Stomach smooth muscle (tissue), 2 donors: ENCODE measurements around the gene FAM149A.

Experiments used
- H3K27ac ChIP-seq: one replicate; pipeline ENCODE4 v1.7.0; 2013; ENCODE audit warnings: mild to moderate bottlenecking, low read length, inconsistent platforms
- H3K27me3 ChIP-seq, 2 donors: one replicate each; pipeline ENCODE4 v1.7.0; 2013; ENCODE audit warnings: low read length in 2 of 2; ENCODE audit not compliant: insufficient read depth in 2 of 2, control insufficient read depth in 1 of 2
- H3K36me3 ChIP-seq, 2 donors: one replicate each; pipeline ENCODE4 v1.7.0; 2013; ENCODE audit warnings: low read length in 2 of 2; ENCODE audit not compliant: control insufficient read depth in 2 of 2, insufficient read depth in 2 of 2
- H3K4me1 ChIP-seq: one replicate; pipeline ENCODE4 v1.7.0; 2013; ENCODE audit warnings: low read length; ENCODE audit not compliant: control insufficient read depth, insufficient read depth
- H3K4me3 ChIP-seq, 2 donors: one replicate each; pipeline ENCODE4 v1.7.0; 2013; ENCODE audit warnings: low read length in 2 of 2
- H3K9ac ChIP-seq, 2 donors: one replicate each; pipeline ENCODE4 v1.7.0; 2013; ENCODE audit warnings: low read length in 2 of 2, mild to moderate bottlenecking in 1 of 2
- H3K9me3 ChIP-seq, 2 donors: one replicate each; pipeline ENCODE4 v1.7.0; 2013; ENCODE audit warnings: low read length in 2 of 2; ENCODE audit not compliant: control insufficient read depth in 2 of 2
- donor health status: healthy.
- donor health status: Pancreatic carcinoma.

The FAM149A gene

DNA sequence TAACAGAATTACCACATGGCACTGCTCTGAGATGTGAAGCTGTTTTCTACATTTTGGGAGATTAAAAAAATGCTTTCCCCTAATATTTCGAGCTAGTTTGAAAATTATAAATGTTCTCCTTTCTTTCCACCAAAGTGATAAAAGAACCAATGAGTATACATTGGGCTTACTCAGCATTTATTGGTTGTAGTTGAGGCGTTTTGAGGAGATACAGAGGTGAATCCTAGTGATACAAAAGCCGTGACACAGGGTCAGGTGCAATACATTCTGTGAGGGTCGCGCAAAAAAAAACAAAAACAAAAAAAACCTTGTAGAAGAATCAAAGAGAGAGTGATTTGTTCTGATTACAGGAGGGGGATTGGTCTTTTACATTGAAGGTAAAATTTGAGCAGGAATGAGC, 54.5 kb downstream of the FAM149A start:
- Histone ChIP-seq H3K9me3 (no peaks in the 10 kb centered on the region), H3K27me3 (no peaks in the 10 kb centered on the region), H3K27ac (no peak overlapping the region), H3K9ac (no peak overlapping the region), H3K4me3 (no peak overlapping the region), H3K4me1 (no peaks in the 10 kb centered on the region), H3K36me3 (peaks cover 26 to 27% of the 10 kb centered on the region in 2 donors)

DNA sequence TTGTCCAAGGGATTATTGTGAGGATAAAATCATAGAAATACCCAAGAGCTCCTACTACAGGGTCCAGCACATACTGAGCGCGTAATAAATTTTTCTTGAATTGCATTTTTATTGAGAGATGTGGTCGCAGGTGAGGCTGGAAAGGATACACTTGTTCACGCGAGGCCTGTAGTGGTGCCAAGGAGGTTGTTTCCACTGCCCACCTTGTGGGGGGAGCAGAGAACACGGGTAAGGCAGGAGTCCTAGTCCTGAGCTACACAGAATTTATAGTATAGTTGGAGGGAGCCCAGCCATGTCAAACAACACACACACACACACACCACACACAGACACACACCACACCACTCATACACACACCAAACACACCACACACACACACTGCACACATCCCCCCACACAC, 55.1 kb downstream of the FAM149A start:
- Histone ChIP-seq H3K27ac (no peak overlapping the region), H3K4me1 (no peaks in the 10 kb centered on the region), H3K9me3 (no peaks in the 10 kb centered on the region), H3K4me3 (no peak overlapping the region), H3K36me3 (peaks cover 25 to 26% of the 10 kb centered on the region in 2 donors), H3K27me3 (no peaks in the 10 kb centered on the region), H3K9ac (no peak overlapping the region)

DNA sequence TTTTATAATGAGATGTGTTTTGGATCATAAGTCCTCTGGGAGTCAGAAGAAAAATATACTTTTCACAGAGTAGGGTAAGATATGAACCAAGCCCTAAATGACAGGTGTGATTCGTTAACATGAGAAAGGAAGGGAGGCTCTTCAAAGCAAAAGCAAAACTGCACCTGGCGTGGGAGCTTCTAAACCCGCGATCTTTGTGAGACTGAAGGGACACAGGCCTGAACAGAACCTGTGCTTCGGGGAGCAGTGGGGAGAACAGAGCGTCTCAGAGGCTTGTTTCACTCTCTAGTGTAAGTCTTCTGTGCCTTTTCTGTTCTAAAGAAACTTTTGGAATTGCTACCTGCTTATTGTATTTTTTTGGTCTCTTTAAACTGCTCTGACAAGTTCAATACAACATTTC, 56.6 kb downstream of the FAM149A start:
- H3K4me3 ChIP-seq, result no peak overlapping the region
- no peaks in the 10 kb centered on the region for H3K27me3 ChIP-seq
- no peak overlapping the region for H3K9ac ChIP-seq
- peaks cover 29 to 33% of the 10 kb centered on the region in 2 donors for H3K36me3 ChIP-seq
- H3K9me3 ChIP-seq, result no peaks in the 10 kb centered on the region
- no peaks in the 10 kb centered on the region for H3K4me1 ChIP-seq
- no peak overlapping the region for H3K27ac ChIP-seq

DNA sequence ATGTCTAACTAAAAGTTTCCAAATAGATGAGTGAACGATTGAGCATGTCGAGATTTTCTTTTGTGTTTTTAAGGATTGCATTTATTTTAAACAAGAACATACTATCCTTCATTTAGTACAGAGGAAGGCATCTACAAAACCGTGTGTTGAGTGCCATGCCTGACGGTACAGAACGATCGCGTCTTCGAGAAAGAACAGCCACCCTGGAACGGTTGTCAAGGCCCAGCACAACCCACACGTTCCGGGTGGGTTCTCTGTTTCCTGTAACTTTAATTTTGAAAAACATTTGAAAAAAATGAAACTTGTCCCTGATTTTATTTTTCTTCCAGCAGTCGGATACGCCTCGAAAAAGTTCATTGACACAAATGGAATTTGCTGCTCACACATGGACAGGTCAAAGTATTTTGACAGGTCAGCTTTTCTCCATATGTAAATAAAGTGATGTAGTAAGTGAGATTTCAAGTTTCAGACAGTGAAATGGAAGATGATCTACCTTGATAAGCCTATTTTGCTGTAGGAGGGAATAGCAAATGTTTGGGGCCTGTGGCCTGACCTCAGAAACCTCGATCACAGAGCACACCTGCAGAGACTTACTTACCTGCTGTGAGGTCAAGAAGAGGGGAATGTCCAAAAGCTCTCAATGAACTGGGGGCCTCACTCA, 62.5 kb downstream of the FAM149A start:
- Histone ChIP-seq H3K9me3 (no peaks in the 10 kb centered on the region), H3K9ac (no peak overlapping the region), H3K4me1 (no peaks in the 10 kb centered on the region), H3K36me3 (peaks cover 13 to 16% of the 10 kb centered on the region in 2 donors), H3K27me3 (no peaks in the 10 kb centered on the region), H3K27ac (no peak overlapping the region), H3K4me3 (no peak overlapping the region)

DNA sequence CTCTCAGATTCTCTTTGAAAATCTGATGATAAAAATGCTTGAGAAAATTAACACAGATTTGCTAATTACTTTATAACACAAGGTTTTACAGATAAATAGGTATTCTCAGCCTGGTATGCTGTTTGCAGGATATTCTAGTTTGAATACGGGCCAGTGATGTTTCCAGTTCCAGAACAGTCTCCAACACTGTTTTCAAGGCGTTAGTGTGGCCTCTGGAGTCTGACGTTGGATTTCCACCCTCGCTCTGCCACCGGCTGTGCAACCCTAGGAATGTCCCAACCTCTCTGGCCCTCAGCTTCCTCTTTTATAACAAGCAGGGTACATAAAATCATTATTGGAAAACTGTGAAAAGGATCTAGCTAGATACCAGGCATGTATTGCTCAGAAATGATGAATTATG, 63.1 kb downstream of the FAM149A start:
- H3K27me3 ChIP-seq, result no peaks in the 10 kb centered on the region
- no peak overlapping the region for H3K4me3 ChIP-seq
- no peaks in the 10 kb centered on the region for H3K9me3 ChIP-seq
- no peaks in the 10 kb centered on the region for H3K4me1 ChIP-seq
- peaks cover 13 to 16% of the 10 kb centered on the region in 2 donors for H3K36me3 ChIP-seq
- no peak overlapping the region for H3K27ac ChIP-seq
- no peak overlapping the region for H3K9ac ChIP-seq

DNA sequence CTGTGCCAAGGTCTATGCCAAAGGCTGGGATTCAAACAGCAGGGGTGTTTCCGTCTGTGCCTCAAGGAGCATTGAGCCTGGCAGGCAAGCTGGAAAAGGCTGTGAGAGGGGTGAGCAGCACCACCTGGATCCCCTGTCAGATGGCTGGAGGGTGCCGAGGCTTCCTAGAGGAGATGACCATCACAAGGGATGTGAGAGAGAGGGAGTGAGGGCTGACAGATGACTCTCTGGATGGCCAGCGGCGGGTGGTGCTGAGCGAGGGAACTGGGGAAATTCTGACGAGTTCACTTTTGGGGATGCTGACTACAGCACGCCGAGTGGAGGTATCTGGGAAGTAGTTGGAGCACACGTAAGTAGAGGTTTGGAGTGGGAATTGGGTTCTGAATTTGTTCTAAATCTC, 64.2 kb downstream of the FAM149A start:
- no peaks in the 10 kb centered on the region for H3K9me3 ChIP-seq
- H3K27me3 ChIP-seq, result no peaks in the 10 kb centered on the region
- no peak overlapping the region for H3K4me3 ChIP-seq
- peaks cover 10 to 12% of the 10 kb centered on the region in 2 donors for H3K36me3 ChIP-seq
- no peaks in the 10 kb centered on the region for H3K4me1 ChIP-seq
- no peak overlapping the region for H3K9ac ChIP-seq
- no peak overlapping the region for H3K27ac ChIP-seq

DNA sequence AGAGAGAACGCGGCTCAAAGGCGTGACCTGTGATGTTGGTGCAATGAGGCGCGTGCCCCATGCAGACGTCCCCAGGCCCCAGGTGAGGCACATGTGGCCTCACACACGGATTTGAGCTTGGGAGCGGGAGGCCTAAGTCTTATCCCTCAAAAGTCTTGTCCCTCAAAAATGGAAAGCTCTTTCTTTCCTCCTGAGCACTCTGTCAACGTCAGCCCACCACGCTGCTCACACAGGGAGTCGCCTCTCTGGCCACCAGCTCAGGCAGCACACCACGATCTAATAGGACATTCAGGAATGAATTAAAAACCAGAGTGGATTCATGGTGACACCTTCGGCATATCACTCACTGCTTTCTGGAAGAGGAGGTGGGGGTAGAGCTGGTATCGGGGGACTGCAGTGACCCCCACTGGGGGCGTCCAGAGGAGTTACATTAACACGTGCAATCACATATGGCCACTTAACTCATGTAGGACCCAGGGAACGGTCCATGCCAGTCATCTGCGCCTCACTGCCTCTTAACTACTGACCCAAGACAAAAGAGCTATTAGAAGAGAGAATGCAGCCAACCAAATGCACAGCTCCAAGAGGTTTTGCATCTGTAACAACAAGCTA, 64.9 kb downstream of the FAM149A start:
- no peak overlapping the region for H3K9ac ChIP-seq
- no peaks in the 10 kb centered on the region for H3K9me3 ChIP-seq
- no peaks in the 10 kb centered on the region for H3K27me3 ChIP-seq
- H3K36me3 ChIP-seq, result peaks cover 10% of the 10 kb centered on the region in 2 donors
- no peak overlapping the region for H3K27ac ChIP-seq
- H3K4me3 ChIP-seq, result no peak overlapping the region
- no peaks in the 10 kb centered on the region for H3K4me1 ChIP-seq

DNA sequence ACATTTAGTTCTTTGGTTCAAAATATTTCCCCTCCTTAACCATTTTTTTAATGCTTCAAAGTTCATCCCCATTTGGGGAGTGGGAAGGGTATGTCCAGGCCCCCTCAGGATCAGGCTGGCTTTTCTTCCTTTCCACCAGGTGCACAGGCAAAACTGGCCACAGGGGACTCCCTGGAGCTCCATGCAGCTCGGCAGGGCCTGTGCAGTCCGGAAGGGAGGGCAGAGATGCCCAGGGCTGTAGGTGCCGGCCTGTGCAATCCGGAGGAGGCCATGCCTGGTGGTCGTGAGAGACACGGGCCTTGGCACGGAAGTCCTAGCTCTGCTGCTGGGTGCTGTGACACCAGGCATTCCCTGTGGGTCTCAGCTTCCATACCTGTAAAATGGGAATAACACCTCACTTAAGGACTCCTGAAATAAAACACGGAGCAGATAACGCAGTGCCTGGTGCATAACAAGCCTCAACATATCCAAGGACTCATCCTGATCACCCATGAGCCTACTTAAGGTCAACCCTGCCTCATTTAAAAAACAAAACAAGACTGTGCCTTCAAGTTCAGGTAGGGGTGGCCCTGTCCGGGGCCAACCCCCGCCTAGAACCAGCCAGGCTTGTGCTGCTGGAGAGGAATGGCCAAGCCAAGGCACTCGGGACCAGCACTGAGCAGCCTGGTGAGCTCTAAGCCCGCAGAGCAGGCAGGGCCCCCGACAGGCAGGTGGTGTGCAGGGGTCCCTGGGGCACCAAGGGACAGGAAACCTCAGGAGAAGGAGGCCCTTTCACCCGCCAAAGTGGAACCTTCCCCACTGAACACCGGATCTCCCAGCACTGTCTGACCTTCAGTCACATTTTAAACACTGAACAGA, 65.7 kb downstream of the FAM149A start:
- Histone ChIP-seq H3K4me1 (no peaks in the 10 kb centered on the region), H3K27ac (no peak overlapping the region), H3K36me3 (peaks cover 6 to 10% of the 10 kb centered on the region in 2 donors), H3K9ac (no peak overlapping the region), H3K4me3 (no peak overlapping the region), H3K27me3 (no peaks in the 10 kb centered on the region), H3K9me3 (no peaks in the 10 kb centered on the region)

DNA sequence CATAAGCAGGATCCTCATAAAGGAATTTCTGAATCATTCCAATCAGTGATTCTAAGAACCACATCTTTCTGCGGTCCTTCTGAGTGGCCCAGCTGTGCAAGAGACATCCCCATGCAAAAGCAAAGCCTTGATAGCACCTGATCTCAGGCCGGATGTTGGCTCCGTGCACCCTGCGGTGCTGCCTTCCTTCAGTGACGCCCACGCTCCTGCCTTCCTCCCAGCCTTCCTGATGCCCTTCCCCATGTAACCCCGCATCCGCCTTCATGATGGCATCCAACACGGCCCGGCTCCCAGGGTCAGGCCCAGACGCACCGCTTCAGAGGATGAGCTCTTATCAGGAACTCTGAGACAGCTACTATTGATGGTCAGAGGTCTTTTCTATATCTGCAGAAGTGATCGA, 66.5 kb downstream of the FAM149A start:
- peaks cover 2 to 6% of the 10 kb centered on the region in 2 donors for H3K36me3 ChIP-seq
- H3K4me1 ChIP-seq, result no peaks in the 10 kb centered on the region
- H3K9ac ChIP-seq, result no peak overlapping the region
- no peaks in the 10 kb centered on the region for H3K27me3 ChIP-seq
- no peak overlapping the region for H3K27ac ChIP-seq
- H3K9me3 ChIP-seq, result no peaks in the 10 kb centered on the region
- no peak overlapping the region for H3K4me3 ChIP-seq

DNA sequence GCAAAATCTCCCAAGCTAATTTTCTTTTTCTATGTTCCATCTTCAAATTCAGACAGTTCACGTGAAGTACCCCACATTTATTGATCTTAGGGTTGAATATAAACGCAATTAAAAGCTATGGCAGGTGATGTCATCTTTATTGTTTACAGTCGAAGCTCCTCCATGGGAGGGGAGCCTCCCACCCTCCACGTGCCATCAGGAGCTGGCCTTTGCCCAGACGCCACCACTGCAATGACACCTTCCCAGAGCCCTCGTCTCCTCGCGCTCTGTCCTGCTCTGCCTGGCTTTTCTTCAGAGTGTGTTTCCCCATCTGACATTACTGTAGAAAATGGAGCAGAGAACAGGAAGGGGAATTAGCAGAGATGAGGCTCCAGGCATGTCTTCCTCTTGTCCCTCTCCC, 68.0 kb downstream of the FAM149A start:
- Histone ChIP-seq H3K4me1 (no peaks in the 10 kb centered on the region), H3K27me3 (no peaks in the 10 kb centered on the region), H3K9ac (no peak overlapping the region), H3K9me3 (no peaks in the 10 kb centered on the region), H3K27ac (no peak overlapping the region), H3K36me3 (peaks cover 0 to 3% of the 10 kb centered on the region in 2 donors), H3K4me3 (no peak overlapping the region)
